ENCODE results near the gene CSE1L.
"Not testable (repeated sequence)": the region's sequence is repeated elsewhere in the genome, so short reads cannot be mapped to it uniquely, and the experiment has no call there.

Gene CSE1L

DNA sequence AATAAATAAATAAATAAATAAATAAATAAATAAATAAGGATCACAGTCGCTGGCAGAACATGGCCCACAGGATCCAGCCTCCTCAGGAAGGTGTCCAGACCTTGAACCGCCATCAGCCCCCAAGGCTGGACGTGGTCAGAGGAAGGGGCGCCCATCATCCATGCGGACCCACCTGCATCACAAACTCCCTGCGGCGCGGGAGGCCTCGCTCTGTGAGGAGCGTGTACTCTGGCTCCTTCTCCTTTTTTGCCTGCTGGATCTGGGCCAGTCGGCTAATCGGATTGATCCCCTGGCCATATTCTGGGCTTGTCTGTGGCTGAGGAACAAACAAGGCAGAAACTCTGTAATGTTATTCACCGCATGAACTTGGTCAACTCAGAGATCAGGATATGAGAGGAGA is 76.8 kb downstream of the CSE1L start:
- DNase-seq (ENCODE audit: low read depth), result no peak

- DNase-seq (ENCODE audit: low read depth), result no peak
Observed at GRCh38 chr20:49123982-49124381, 77.9 kb downstream of the CSE1L start.

GRCh38 chr20:49132995-49133478 is 86.9 kb downstream of the CSE1L start:
- no peak for DNase-seq (ENCODE audit: low read depth)

DNA sequence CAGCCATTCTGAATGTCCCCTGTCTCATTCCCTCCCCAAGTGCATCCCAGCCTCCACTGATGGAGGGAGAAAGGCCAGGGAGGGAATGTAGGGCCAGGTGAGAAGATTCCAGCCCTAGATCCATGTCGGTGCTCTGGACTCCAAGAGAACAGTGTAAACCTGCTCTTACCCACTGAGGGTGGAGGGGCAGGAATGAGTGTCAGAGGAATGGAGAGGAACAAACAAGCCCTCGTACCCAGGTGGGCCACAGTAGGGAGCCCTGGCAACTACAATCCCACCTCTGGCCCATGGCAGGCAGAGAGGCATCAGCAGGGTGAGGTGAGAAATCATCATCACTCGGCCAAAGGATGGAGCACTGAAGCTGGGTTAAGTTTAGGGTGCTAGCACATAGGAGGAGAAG is 87.5 kb downstream of the CSE1L start:
- DNase-seq (ENCODE audit: low read depth), result no peak

DNA sequence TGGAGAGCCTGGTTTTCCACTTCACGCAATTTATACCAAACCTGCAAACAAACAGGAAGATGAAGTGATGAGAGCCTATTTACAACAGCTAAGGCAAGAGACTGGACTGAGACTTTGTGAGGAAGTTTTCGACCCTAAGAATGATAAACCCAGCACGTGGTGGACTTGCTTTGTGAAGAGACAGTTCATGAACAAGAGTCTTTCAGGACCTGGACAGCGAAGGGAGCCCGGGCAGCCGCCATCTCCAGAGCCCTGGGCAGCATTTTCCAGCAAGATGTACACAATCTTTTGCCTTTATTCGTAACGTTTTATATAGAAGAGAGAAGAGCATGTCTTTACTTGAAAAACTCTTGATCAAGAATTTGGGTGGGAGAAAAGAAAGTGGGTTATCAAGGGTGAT is 88.7 kb downstream of the CSE1L start:
- not testable (repeated sequence) for DNase-seq (ENCODE audit: low read depth)

DNA sequence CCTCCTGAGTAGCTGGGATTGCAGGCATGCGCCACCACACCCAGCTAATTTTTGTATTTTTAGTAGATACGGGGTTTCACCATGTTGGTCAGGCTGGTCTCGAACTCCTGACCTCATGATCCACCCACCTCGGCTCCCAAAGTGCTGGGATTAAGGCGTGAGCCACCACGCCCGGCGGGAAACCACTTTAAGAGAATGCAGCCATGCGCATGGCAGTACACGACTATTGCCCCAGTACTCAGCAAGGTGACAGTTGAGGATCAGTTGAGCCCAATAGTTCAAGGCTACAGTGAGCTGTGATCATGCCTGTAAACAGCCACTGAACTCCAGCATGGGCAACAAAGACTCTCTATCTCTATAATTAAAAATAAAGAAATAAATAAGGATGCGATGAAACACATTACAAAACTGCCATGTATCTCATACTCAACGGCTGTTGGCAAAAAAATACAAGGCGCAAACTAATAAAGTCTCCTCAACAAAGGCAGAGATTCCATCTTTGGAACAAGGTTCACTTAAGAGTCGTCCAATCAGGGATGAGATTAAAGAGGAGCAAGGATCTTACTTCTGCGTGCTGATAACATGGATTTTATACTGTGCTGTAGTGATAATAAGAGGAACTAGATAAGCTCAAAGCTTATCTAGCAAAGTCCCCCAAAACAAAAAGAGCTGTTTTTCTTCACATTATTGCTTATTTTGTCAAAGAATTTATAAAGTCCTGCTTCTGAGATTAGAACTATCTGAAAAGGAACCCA is 90.9 kb downstream of the CSE1L start:
- no peak for DNase-seq (ENCODE audit: low read depth)

- no peak for DNase-seq (ENCODE audit: low read depth)
Observed at GRCh38 chr20:49138431-49138830, 92.3 kb downstream of the CSE1L start.

DNA sequence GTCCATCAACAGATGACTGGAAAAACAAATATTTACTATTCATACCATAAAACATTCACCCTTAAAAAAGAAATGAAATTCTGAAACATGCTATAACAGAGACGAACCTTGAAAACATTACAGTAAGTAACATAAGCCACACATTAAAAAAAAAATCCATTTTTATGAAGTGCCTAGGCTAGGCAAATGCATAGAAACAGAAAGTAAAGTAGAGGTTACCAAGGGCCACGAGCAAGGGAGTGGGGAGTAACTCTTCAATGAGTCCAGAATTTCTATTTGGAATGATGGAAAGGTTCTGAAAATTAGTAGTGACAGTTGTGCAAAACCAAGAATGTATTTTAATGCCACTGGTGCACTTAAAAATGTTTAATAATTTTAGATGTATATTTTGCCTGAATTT is 94.3 kb downstream of the CSE1L start:
- DNase-seq (ENCODE audit: low read depth), result no peak

DNA sequence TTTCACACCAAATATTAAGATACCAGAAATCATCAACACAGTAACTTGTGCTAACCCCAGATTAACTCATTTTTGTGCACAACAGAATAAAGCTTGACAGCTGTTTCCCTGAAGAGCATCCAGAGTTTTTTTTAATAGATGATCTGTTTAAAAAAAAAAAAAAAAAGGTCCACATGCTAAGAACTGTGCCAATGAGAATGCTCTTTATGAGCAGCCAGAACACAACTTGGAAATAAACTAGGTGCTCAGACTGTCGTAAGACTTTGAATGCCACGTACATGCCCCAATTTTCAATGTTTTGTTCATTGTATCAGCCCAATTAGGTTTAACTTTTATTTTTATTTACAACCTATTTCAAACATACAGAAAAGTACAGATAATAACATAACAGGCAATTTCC is 94.7 kb downstream of the CSE1L start:
- DNase-seq (ENCODE audit: low read depth), result no peak
